GM23248 (cell line): ENCODE data around the gene SNUPN.

Experiments used
- EZH2 ChIP-seq: fragments of 200-600 bp; sonication (generic); IDR thresholded peaks from 2 replicates; pipeline ENCODE4 v1.6.1; 2018; ENCODE audit warnings: antibody characterized with exemption, mild to moderate bottlenecking; ENCODE audit not compliant: insufficient read depth, poor library complexity, severe bottlenecking
- EZH2phosphoT487 ChIP-seq: fragments of 200-600 bp; sonication (generic); IDR thresholded peaks from 2 replicates; pipeline ENCODE4 v1.6.1; 2018; ENCODE audit warnings: antibody characterized with exemption, moderate library complexity, mild to moderate bottlenecking, low read depth; ENCODE audit not compliant: insufficient read depth

GRCh38 chr15:75673426-75674235, 48.1 kb upstream of the SNUPN start:
- TF ChIP-seq EZH2 (no peak), EZH2phosphoT487 (no peak)
